Measurements from ENCODE around the gene TMEM14B.

DNA sequence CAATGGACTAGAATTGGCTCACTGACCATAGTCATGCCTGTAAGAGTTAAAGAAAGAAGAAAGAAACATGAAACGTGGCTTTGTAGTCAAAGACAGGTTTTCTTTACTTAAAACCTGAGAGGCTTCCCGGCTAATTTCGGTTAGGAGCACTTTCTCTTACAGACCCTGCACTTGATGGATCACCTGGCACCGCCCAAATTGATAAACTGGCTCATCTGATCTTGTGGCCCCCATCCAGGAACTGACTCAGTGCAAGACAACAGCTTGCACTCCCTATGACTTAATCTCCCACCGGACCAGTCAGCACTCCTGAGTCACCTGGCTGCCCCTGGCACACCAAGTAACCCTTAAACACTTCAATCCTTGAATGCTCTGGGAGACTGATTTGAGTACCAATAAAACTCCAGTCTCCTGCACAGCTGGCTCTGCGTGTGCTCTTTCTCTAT is 12.3 kb downstream of the TMEM14B start:
- TF ChIP-seq, protein P1, sequence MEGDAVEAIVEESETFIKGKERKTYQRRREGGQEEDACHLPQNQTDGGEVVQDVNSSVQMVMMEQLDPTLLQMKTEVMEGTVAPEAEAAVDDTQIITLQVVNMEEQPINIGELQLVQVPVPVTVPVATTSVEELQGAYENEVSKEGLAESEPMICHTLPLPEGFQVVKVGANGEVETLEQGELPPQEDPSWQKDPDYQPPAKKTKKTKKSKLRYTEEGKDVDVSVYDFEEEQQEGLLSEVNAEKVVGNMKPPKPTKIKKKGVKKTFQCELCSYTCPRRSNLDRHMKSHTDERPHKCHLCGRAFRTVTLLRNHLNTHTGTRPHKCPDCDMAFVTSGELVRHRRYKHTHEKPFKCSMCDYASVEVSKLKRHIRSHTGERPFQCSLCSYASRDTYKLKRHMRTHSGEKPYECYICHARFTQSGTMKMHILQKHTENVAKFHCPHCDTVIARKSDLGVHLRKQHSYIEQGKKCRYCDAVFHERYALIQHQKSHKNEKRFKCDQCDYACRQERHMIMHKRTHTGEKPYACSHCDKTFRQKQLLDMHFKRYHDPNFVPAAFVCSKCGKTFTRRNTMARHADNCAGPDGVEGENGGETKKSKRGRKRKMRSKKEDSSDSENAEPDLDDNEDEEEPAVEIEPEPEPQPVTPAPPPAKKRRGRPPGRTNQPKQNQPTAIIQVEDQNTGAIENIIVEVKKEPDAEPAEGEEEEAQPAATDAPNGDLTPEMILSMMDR (IDR thresholded peaks at IDR 0.05; ENCODE audit: low read depth, low read length, missing input control) = no peak
- TF ChIP-seq RAD21 (IDR thresholded peaks at IDR 0.05) (no peak), MAX (IDR thresholded peaks at IDR 0.05) (no peak), ZBTB33 (IDR thresholded peaks at IDR 0.05) (no peak), FOXA1 (IDR thresholded peaks at IDR 0.05) (no peak), NR2F2 (IDR thresholded peaks at IDR 0.05) (no peak), JUND (IDR thresholded peaks at IDR 0.05) (no peak), RXRA (IDR thresholded peaks at IDR 0.05) (no peak), YY1 (IDR thresholded peaks at IDR 0.05) (no peak), GABPA (IDR thresholded peaks at IDR 0.05 in 1 of 2, conservative IDR thresholded peaks at IDR 0.05 in 1 of 2) (no peak)
- TF ChIP-seq, protein P2, sequence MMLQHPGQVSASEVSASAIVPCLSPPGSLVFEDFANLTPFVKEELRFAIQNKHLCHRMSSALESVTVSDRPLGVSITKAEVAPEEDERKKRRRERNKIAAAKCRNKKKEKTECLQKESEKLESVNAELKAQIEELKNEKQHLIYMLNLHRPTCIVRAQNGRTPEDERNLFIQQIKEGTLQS (IDR thresholded peaks at IDR 0.05) = no peak
- TF ChIP-seq, protein P3, sequence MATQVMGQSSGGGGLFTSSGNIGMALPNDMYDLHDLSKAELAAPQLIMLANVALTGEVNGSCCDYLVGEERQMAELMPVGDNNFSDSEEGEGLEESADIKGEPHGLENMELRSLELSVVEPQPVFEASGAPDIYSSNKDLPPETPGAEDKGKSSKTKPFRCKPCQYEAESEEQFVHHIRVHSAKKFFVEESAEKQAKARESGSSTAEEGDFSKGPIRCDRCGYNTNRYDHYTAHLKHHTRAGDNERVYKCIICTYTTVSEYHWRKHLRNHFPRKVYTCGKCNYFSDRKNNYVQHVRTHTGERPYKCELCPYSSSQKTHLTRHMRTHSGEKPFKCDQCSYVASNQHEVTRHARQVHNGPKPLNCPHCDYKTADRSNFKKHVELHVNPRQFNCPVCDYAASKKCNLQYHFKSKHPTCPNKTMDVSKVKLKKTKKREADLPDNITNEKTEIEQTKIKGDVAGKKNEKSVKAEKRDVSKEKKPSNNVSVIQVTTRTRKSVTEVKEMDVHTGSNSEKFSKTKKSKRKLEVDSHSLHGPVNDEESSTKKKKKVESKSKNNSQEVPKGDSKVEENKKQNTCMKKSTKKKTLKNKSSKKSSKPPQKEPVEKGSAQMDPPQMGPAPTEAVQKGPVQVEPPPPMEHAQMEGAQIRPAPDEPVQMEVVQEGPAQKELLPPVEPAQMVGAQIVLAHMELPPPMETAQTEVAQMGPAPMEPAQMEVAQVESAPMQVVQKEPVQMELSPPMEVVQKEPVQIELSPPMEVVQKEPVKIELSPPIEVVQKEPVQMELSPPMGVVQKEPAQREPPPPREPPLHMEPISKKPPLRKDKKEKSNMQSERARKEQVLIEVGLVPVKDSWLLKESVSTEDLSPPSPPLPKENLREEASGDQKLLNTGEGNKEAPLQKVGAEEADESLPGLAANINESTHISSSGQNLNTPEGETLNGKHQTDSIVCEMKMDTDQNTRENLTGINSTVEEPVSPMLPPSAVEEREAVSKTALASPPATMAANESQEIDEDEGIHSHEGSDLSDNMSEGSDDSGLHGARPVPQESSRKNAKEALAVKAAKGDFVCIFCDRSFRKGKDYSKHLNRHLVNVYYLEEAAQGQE (IDR thresholded peaks at IDR 0.05) = no peak
